Right lobe of liver (tissue), 6 donors: ENCODE data around the gene DDC. TPM values are rescaled to one million over a fixed set of nuclear protein-coding genes. Genes with fewer than 3 reads are reported as not detected.

ENCODE experiments used
- ATAC-seq, 4 donors: fragments of 200-7000 bp; cut with Tn5 transposase; one replicate each; pipeline ENCODE4 v1.9.1; 2020; ENCODE audit warnings: mild to moderate bottlenecking in 4 of 4, moderate library complexity in 4 of 4
- DNase-seq, 3 donors: peaks; one replicate each; pipeline ENCODE4 v3.0.0-alpha.2; 2020
- H3K27ac ChIP-seq, 3 donors: fragments of 200-600 bp; one replicate each; pipeline ENCODE4 v1.8.0; 2022
- H3K27me3 ChIP-seq, 2 donors: fragments of 200-600 bp; one replicate each; pipeline ENCODE4 v1.8.0; 2022
- H3K36me3 ChIP-seq, 4 donors: fragments of 200-600 bp; sonication (generic) in 1 of 4; one replicate each; pipeline versions ENCODE4 v1.5.1 to v1.8.0; 2017 to 2022; ENCODE audit warnings: control low read depth in 1 of 4
- H3K4me1 ChIP-seq, 4 donors: fragments of 200-600 bp; sonication (generic) in 1 of 4; one replicate each; pipeline versions ENCODE4 v1.5.1 to v1.8.0; 2017 to 2022; ENCODE audit warnings: control low read depth in 1 of 4
- H3K4me3 ChIP-seq, 3 donors: fragments of 200-600 bp; one replicate each; pipeline ENCODE4 v1.8.0; 2022
- H3K9me3 ChIP-seq, 4 donors: fragments of 200-600 bp; sonication (generic) in 1 of 4; one replicate each; pipeline versions ENCODE4 v1.5.1 to v1.8.0; 2017 to 2022; ENCODE audit warnings: control low read depth in 1 of 4
- CTCF ChIP-seq, 4 donors: fragments of 200-600 bp in 3 of 4; fragments of 450-650 bp in 1 of 4; IDR thresholded peaks; one replicate each; pipeline versions ENCODE4 v1.5.1 to v1.8.0; 2016 to 2022; ENCODE audit warnings: antibody characterized with exemption in 4 of 4, mild to moderate bottlenecking in 2 of 4
- POLR2A ChIP-seq: fragments of 450-650 bp; IDR thresholded peaks from one replicate; pipeline ENCODE4 v1.6.1; 2017; ENCODE audit warnings: antibody characterized with exemption, mild to moderate bottlenecking
- whole genome bisulfite sequencing: methylation state at CpG from one replicate; pipeline ENCODE4 v1.1.6; 2018; ENCODE audit warnings: low coverage, low lambda C conversion rate; ENCODE audit not compliant: insufficient coverage; ENCODE audit errors: missing lambda C conversion rate; 5-methylcytosine and 5-hydroxymethylcytosine counted together
- intact Hi-C, 2 donors: fragments of 100-400 bp; cut with DNase I; formaldehyde crosslinking; loops; one replicate each; pipeline versions ENCODE4 v1.11.2 to v1.14.1; 2022
- total RNA-seq, 6 experiments: library from RNA; depleted of rRNA in 2 of 6; stranded (reverse); fragments of >200 nt in 2 of 6; fragmentation: NEBNext Ultra II Directional in 3 of 6; extraction: Animal tissue kit (Norgen Biotek cat#: 25700) in 3 of 6; gene quantifications; one replicate each; pipeline versions ENCODE4 v1.1.0 to v1.2.4, GENCODE V29; 2016 to 2023
- donor health status: DM: no; HTN: yes; CAD: no.
- donor health status: DM: no; HTN: no; CAD: no.
- donor health status: DM: no; HTN: no; CAD: no.
- donor health status: DM: no; HTN: yes; CAD: no.
- donor health status: DM: no; HTN: yes; CAD: no.

Gene DDC
- total RNA-seq, 6 experiments from 2014 or later, result 37.9 to 75.7 (median 45.2) TPM

GRCh38 chr7:50455658-50456057 is 109.5 kb downstream of the DDC start:
- Histone ChIP-seq H3K4me1 (peaks cover 0 to 10% (median 3%) of the 10 kb centered on the region in 4 donors), H3K9me3 (no peaks in the 10 kb centered on the region), H3K36me3 (peaks cover 0 to 2% (median 0%) of the 10 kb centered on the region in 4 donors), H3K27ac (no peak overlapping the region), H3K4me3 (no peak overlapping the region), H3K27me3 (no peaks in the 10 kb centered on the region)
- intact Hi-C loops, result no loop called here
- DNase-seq, result no peak
- ATAC-seq, result peak in 1 of 4 donors; percentile 9
- no peak for TF ChIP-seq CTCF (IDR thresholded peaks at IDR 0.05)
- TF ChIP-seq POLR2A, result no peak

GRCh38 chr7:50454968-50455367 is 110.2 kb downstream of the DDC start:
- Histone ChIP-seq H3K4me3 (no peak overlapping the region), H3K36me3 (peaks cover 0 to 2% (median 0%) of the 10 kb centered on the region in 4 donors), H3K27me3 (no peaks in the 10 kb centered on the region), H3K4me1 (peaks cover 0 to 10% (median 3%) of the 10 kb centered on the region in 4 donors), H3K27ac (no peak overlapping the region), H3K9me3 (no peaks in the 10 kb centered on the region)
- ATAC-seq (no peak), DNase-seq (no peak)
- intact Hi-C loops, result no loop called here
- TF ChIP-seq POLR2A, result no peak
- no peak for TF ChIP-seq CTCF (IDR thresholded peaks at IDR 0.05)
- WGBS, result no CpG with 5 or more reads among the region's 5 CpGs

GRCh38 chr7:50450590-50451032 is 114.6 kb downstream of the DDC start:
- intact Hi-C loops, result no loop called here
- no peaks in the 10 kb centered on the region for H3K9me3 ChIP-seq
- peak overlapping the region in 2 of 3 donors; percentile 63 to 67 for H3K27ac ChIP-seq
- H3K27me3 ChIP-seq, result no peaks in the 10 kb centered on the region
- peak; percentile 46 to 59 (median 48) for ATAC-seq
- peaks cover 0 to 7% (median 2%) of the 10 kb centered on the region in 4 donors for H3K4me1 ChIP-seq
- 7% methylated on average over 12 of the region's 32 CpGs for WGBS
- peak in 1 of 3 donors; percentile 30 for DNase-seq
- no peaks in the 10 kb centered on the region for H3K36me3 ChIP-seq
- H3K4me3 ChIP-seq, result peak overlapping the region; percentile 63 to 78 (median 75)
- no peak for TF ChIP-seq CTCF (IDR thresholded peaks at IDR 0.05)
- no peak for TF ChIP-seq POLR2A

- TF ChIP-seq CTCF (IDR thresholded peaks at IDR 0.05) (no peak), POLR2A (peak; percentile 51)
- peak; percentile 95 to 100 (median 97) for ATAC-seq
- peak within 1 kb of the TSS; percentile 63 to 78 (median 75) for H3K4me3 ChIP-seq
Measured at GRCh38 chr7:50449881-50450589, 115.2 kb downstream of the DDC start, which contains the start of gene FIGNL1. TSS of gene FIGNL1 (minus strand) at chr7:50450350. CDS start at chr7:50447287, 3,063 bp downstream.

More at GRCh38 chr7:50449881-50450589, 115.2 kb downstream of the DDC start, which contains the start of gene FIGNL1:
- no peaks in the 10 kb centered on the region for H3K27me3 ChIP-seq
- peaks cover 0 to 7% (median 2%) of the 10 kb centered on the region in 4 donors for H3K4me1 ChIP-seq
- H3K36me3 ChIP-seq, result no peaks in the 10 kb centered on the region
- peak within 1 kb of the TSS; percentile 41 to 67 (median 63) for H3K27ac ChIP-seq
- 0% methylated on average over 7 of the region's 63 CpGs for WGBS
- DNase-seq, result peak; percentile 80 to 87 (median 84)
- intact Hi-C loops, result no loop called here
- H3K9me3 ChIP-seq, result no peaks in the 10 kb centered on the region
